A549 (cell line): ENCODE measurements around the gene TTC8. TPM values are rescaled to one million over a fixed set of nuclear protein-coding genes. Genes with fewer than 3 reads are reported as not detected.

ENCODE experiments used
- ATAC-seq, 2 experiments: fragments of 200-7000 bp in 1 of 2; fragments of >200 bp in 1 of 2; cut with Nextera tagmentation in 1 of 2; cut with Tn5 transposase in 1 of 2; 3 replicates each; pipeline versions ENCODE4 v1.8.0 to v1.9.1; 2018 to 2020; ENCODE audit warnings: mild to moderate bottlenecking in 1 of 2, moderate library complexity in 1 of 2
- CTCF ChIA-PET: fragments of 300-600 bp; sonication (Branson Sonifier 250); formaldehyde crosslinking; extraction: SDS; loops from one replicate; lab custom pipeline; 2021; ENCODE audit warnings: antibody characterized with exemption, inconsistent platforms; lab: Yijun Ruan, JAX
- POLR2A ChIA-PET: fragments of 350-600 bp; formaldehyde crosslinking; extraction: SDS; loops from one replicate; lab custom pipeline; 2021; ENCODE audit warnings: antibody characterized with exemption, inconsistent platforms; lab: Yijun Ruan, JAX
- DNase-seq, 2 experiments: peaks; one replicate each; pipeline versions ENCODE4 v3.0.0 to v3.0.0-alpha.2; 2011 to 2016; ENCODE audit warnings: low read depth in 1 of 2, low spot score in 1 of 2
- FAIRE-seq: peaks from 2 replicates; lab custom pipeline; 2011; peaks lifted over from hg19 to GRCh38; lab: Jason Lieb, UNC
- H3K27ac ChIP-seq, 2 experiments: fragments of >200 bp; sonication (Bioruptor Twin); formaldehyde crosslinking; 3 replicates each; pipeline ENCODE4 v1.5.1; 2016 to 2017
- H3K4me1 ChIP-seq: fragments of >200 bp; sonication (Bioruptor Twin); formaldehyde crosslinking; 3 replicates; pipeline ENCODE4 v1.6.1; 2016
- H3K4me2 ChIP-seq: fragments of >200 bp; sonication (Bioruptor Twin); formaldehyde crosslinking; 3 replicates; pipeline ENCODE4 v1.6.1; 2016
- H3K4me3 ChIP-seq: fragments of >200 bp; sonication (Bioruptor Twin); formaldehyde crosslinking; 3 replicates; pipeline ENCODE4 v1.5.1; 2016
- H3K9me3 ChIP-seq: fragments of >200 bp; sonication (Bioruptor Twin); formaldehyde crosslinking; 3 replicates; pipeline ENCODE4 v1.6.1; 2016
- CHD2 ChIP-seq: fragments of 150-350 bp; IDR thresholded peaks from 2 replicates; pipeline ENCODE4 v1.6.1; 2014; ENCODE audit warnings: low read length; ENCODE audit not compliant: partially characterized antibody
- CHD4 ChIP-seq: fragments of 200-600 bp; sonication (generic); IDR thresholded peaks from 2 replicates; pipeline ENCODE4 v1.6.1; 2016; ENCODE audit warnings: antibody characterized with exemption, mild to moderate bottlenecking, borderline replicate concordance
- EHF ChIP-seq: fragments of 250-450 bp; sonication (Bioruptor Pico); IDR thresholded peaks from 2 replicates; pipeline ENCODE4 v1.5.0; 2020; ENCODE audit warnings: mild to moderate bottlenecking
- FOSB ChIP-seq: fragments of 250-450 bp; sonication (Bioruptor Pico); IDR thresholded peaks from 2 replicates; pipeline ENCODE4 v1.5.0; 2020; ENCODE audit warnings: mild to moderate bottlenecking, moderate library complexity
- FOSL2 ChIP-seq, 2 experiments: fragments of 450-650 bp in 1 of 2; fragments of >200 bp in 1 of 2; sonication (Bioruptor Twin) in 1 of 2; formaldehyde crosslinking; IDR thresholded peaks; 2 replicates each; pipeline versions ENCODE4 v1.5.0 to v1.6.1; 2016 to 2020; ENCODE audit warnings: mild to moderate bottlenecking in 1 of 2, moderate library complexity in 1 of 2
- HEYL ChIP-seq: fragments of 250-450 bp; sonication (Bioruptor Pico); IDR thresholded peaks from 2 replicates; pipeline ENCODE4 v1.8.0; 2021; ENCODE audit warnings: mild to moderate bottlenecking, moderate library complexity
- HOXB13 ChIP-seq: fragments of 250-450 bp; sonication (Bioruptor Pico); IDR thresholded peaks from 2 replicates; pipeline ENCODE4 v1.5.0; 2020; ENCODE audit warnings: low read depth, mild to moderate bottlenecking, moderate library complexity
- HOXB5 ChIP-seq: fragments of 250-450 bp; sonication (Bioruptor Pico); IDR thresholded peaks from 2 replicates; pipeline ENCODE4 v1.5.0; 2020; ENCODE audit warnings: mild to moderate bottlenecking, moderate library complexity
- NFE2L2 ChIP-seq: fragments of 150-350 bp; conservative IDR thresholded peaks from 2 replicates; pipeline ENCODE4 v1.6.1; 2014; ENCODE audit warnings: low read length
- NPAS2 ChIP-seq: fragments of 250-450 bp; sonication (Bioruptor Pico); IDR thresholded peaks from 2 replicates; pipeline ENCODE4 v1.8.0; 2022; ENCODE audit warnings: mild to moderate bottlenecking, moderate library complexity, borderline replicate concordance
- NR3C1 ChIP-seq: fragments of >200 bp; sonication (Bioruptor Twin); formaldehyde crosslinking; IDR thresholded peaks from 3 replicates; pipeline ENCODE4 v1.6.1; 2017
- POLR2AphosphoS2 ChIP-seq: conservative IDR thresholded peaks from 2 replicates; pipeline ENCODE4 v1.6.1; 2012; ENCODE audit warnings: low read length, improper control_type of control experiment, inconsistent platforms
- RNF2 ChIP-seq: fragments of 200-600 bp; sonication (generic); IDR thresholded peaks from 2 replicates; pipeline ENCODE4 v1.6.1; 2016; ENCODE audit warnings: low read depth, mild to moderate bottlenecking, antibody characterized with exemption, moderate library complexity, borderline replicate concordance
- SREBF2 ChIP-seq: fragments of 450-650 bp; IDR thresholded peaks from 2 replicates; pipeline ENCODE4 v1.6.1; 2014; ENCODE audit warnings: mild to moderate bottlenecking, moderate library complexity
- TFCP2L1 ChIP-seq: fragments of 250-450 bp; sonication (Bioruptor Pico); IDR thresholded peaks from 2 replicates; pipeline ENCODE4 v1.5.0; 2021; ENCODE audit warnings: mild to moderate bottlenecking
- ZFP36 ChIP-seq: fragments of 450-650 bp; IDR thresholded peaks from 2 replicates; pipeline ENCODE4 v1.6.1; 2014; ENCODE audit warnings: borderline replicate concordance; ENCODE audit not compliant: partially characterized antibody
- ZNF302 ChIP-seq: fragments of 250-450 bp; sonication (Bioruptor Pico); IDR thresholded peaks from 2 replicates; pipeline ENCODE4 v1.9.0; 2021; ENCODE audit warnings: inconsistent platforms, mild to moderate bottlenecking, moderate library complexity
- ZSCAN20 ChIP-seq: fragments of 250-450 bp; sonication (Bioruptor Pico); IDR thresholded peaks from 2 replicates; pipeline ENCODE4 v1.8.0; 2022; ENCODE audit warnings: mild to moderate bottlenecking, moderate library complexity
- WGBS: methylation state at CpG from one replicate; pipeline ENCODE4 v1.1.6; 2017; ENCODE audit errors: missing lambda C conversion rate; 5-methylcytosine and 5-hydroxymethylcytosine counted together
- polyA plus RNA-seq, 4 experiments: library from polyadenylated mRNA; depleted of rRNA in 3 of 4; stranded (reverse); fragments of >200 nt; fragmentation: RNase III in 1 of 4; extraction: RNeasy Plus Mini Kit Qiagen cat#74134 plus additional on column Dnase treatment in 1 of 4; gene quantifications; 2 replicates in 3 of 4; 3 replicates in 1 of 4; pipeline ENCODE4 v1.2.3, GENCODE V29; 2011 to 2017
- TF ChIP-seq, protein P1 (sequence below): fragments of >200 bp; sonication (Bioruptor Twin); formaldehyde crosslinking; IDR thresholded peaks from 2 replicates; pipeline ENCODE4 v1.6.1; 2016
- TF ChIP-seq, protein P2 (sequence below): fragments of 250-450 bp; sonication (Bioruptor Pico); IDR thresholded peaks from 2 replicates; pipeline ENCODE4 v1.5.0; 2020; ENCODE audit warnings: low read depth, mild to moderate bottlenecking, moderate library complexity
- TF ChIP-seq, protein P3 (sequence below): fragments of 150-350 bp; IDR thresholded peaks from 2 replicates; pipeline ENCODE4 v1.6.1; 2014; ENCODE audit warnings: low read depth, mild to moderate bottlenecking, low read length

The TTC8 gene
- polyA plus RNA-seq, 2 of the 4 experiments (the other 2 are of a cell fraction) = 36.6 to 56.8 TPM

DNA sequence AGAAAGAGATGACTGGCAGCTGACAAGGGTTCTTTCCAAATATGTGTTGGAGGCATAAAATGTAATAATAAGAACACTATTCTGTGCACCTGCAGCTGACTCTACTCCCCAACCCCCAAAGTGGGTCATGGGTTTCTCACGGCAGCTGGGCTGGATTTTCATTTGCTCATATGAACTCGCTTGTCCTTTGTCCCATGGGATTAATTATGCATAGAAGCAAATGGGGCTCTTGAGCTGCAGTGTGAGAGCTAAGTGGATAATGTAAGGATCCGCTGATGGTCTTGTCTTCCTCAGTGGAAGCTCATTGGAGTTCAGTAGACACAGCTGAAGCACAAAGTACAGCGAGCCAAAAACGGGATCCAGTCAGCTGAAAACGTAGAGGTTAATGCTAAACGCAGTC is 46.3 kb downstream of the TTC8 start:
- DNase-seq = no peak
- POLR2A ChIA-PET = no interaction called here
- no peak for ATAC-seq
- CTCF ChIA-PET = interaction anchor here (1.2 kb wide), 1 partner anchor 78 kb away, joined by 3 read pairs; the partner anchor contains the start of gene EML5
- H3K27ac ChIP-seq = no peak overlapping the region
- no peak overlapping the region for H3K4me3 ChIP-seq
- TF ChIP-seq NFE2L2 = no peak
- no peak for TF ChIP-seq SREBF2
- TF ChIP-seq, protein P1, sequence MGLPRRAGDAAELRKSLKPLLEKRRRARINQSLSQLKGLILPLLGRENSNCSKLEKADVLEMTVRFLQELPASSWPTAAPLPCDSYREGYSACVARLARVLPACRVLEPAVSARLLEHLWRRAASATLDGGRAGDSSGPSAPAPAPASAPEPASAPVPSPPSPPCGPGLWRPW = no peak
- no peak for TF ChIP-seq FOSL2 (IDR thresholded peaks at IDR 0.05)
- no peak for TF ChIP-seq FOSL2 (CRISPR knock-in tag; IDR thresholded peaks at IDR 0.05)
- TF ChIP-seq RNF2 = no peak
- no peak for TF ChIP-seq FOSB
- TF ChIP-seq ZFP36 = no peak
- TF ChIP-seq EHF (CRISPR knock-in tag) = no peak
- no peaks in the 10 kb centered on the region for H3K9me3 ChIP-seq
- FAIRE-seq = no peak
- no peak overlapping the region for H3K4me2 ChIP-seq
- H3K4me1 ChIP-seq = no peaks in the 10 kb centered on the region
- WGBS = 88% methylated on average over 7 of the region's 7 CpGs

DNA sequence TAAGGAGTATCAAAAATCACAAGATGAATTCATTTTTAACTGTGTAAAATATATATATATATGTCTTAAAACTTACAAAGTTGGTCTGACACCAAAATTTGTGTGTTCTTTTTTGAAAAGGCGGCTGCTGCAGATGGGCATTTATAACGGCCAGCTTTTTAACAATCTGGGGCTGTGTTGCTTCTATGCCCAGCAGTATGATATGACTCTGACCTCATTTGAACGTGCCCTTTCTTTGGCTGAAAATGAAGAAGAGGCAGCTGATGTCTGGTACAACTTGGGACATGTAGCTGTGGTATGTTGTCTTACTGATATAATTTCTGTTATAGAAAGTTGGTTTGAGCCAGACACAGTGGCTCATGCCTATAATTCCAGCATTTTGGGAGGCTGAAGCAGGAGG is 47.0 kb downstream of the TTC8 start:
- ChIA-PET POLR2A (no interaction called here), CTCF (interaction anchor here (1.2 kb wide), 1 partner anchor 79 kb away, joined by 3 read pairs; the partner anchor contains the start of gene EML5)
- TF ChIP-seq NFE2L2 (no peak), CHD4 (no peak)
- no peak for DNase-seq
- 92% methylated on average over 3 of the region's 3 CpGs for WGBS
- H3K9me3 ChIP-seq = no peaks in the 10 kb centered on the region
- no peak for FAIRE-seq
- no peak overlapping the region for H3K4me2 ChIP-seq
- ATAC-seq = no peak
- no peak overlapping the region for H3K27ac ChIP-seq
- H3K4me1 ChIP-seq = no peaks in the 10 kb centered on the region
- no peak overlapping the region for H3K4me3 ChIP-seq

DNA sequence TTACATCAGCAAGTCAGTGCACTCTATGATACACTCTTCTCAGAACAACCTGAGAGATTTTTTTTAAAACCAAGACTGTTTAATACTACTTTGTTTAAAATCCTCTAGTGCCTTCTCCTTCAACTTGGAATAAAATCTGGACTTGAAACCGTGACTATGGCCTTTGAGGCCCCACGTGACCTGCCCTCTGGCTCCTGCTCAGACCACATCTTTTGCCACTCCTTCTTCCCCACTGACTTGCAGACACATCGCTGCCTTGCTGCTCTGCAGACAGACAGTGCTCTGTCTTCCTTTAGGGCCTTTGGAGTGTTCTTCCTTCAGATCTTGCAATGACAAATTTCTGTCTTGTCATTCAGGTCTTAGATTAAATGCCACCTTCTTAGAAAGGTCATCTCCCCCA is 48.5 kb downstream of the TTC8 start:
- TF ChIP-seq, protein P2, sequence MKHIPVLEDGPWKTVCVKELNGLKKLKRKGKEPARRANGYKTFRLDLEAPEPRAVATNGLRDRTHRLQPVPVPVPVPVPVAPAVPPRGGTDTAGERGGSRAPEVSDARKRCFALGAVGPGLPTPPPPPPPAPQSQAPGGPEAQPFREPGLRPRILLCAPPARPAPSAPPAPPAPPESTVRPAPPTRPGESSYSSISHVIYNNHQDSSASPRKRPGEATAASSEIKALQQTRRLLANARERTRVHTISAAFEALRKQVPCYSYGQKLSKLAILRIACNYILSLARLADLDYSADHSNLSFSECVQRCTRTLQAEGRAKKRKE (CRISPR knock-in tag) = no peak
- TF ChIP-seq EHF (CRISPR knock-in tag) (no peak), HEYL (CRISPR knock-in tag) (no peak), ZSCAN20 (no peak), HOXB13 (CRISPR knock-in tag) (no peak), CHD2 (no peak), HOXB5 (CRISPR knock-in tag) (no peak), ZNF302 (no peak), POLR2AphosphoS2 (no peak), NR3C1 (no peak), TFCP2L1 (no peak), NPAS2 (CRISPR knock-in tag) (no peak)
- TF ChIP-seq, protein P3, sequence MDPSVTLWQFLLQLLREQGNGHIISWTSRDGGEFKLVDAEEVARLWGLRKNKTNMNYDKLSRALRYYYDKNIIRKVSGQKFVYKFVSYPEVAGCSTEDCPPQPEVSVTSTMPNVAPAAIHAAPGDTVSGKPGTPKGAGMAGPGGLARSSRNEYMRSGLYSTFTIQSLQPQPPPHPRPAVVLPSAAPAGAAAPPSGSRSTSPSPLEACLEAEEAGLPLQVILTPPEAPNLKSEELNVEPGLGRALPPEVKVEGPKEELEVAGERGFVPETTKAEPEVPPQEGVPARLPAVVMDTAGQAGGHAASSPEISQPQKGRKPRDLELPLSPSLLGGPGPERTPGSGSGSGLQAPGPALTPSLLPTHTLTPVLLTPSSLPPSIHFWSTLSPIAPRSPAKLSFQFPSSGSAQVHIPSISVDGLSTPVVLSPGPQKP = no peak
- FAIRE-seq (no peak), DNase-seq (no peak), ATAC-seq (no peak)
- no peak overlapping the region for H3K4me3 ChIP-seq
- ChIA-PET POLR2A (no interaction called here), CTCF (interaction anchor here (0.9 kb wide), 1 partner anchor 206 kb away, joined by 3 read pairs; no protein-coding TSS in a partner anchor)
- H3K4me2 ChIP-seq = no peak overlapping the region
- H3K4me1 ChIP-seq = no peaks in the 10 kb centered on the region
- WGBS = 89% methylated on average over 3 of the region's 3 CpGs
- no peaks in the 10 kb centered on the region for H3K9me3 ChIP-seq
- no peak overlapping the region for H3K27ac ChIP-seq
